Gastroesophageal sphincter (tissue), 3 donors: ENCODE results near the gene FREY1.

Source experiments
- POLR2A ChIP-seq, 2 donors: fragments of 450-650 bp; IDR thresholded peaks; one replicate each; pipeline ENCODE4 v1.6.1; 2017; ENCODE audit warnings: antibody characterized with exemption in 2 of 2, mild to moderate bottlenecking in 2 of 2, moderate library complexity in 1 of 2
- POLR2AphosphoS5 ChIP-seq: sonication (generic); formaldehyde crosslinking; IDR thresholded peaks from one replicate; pipeline ENCODE4 v1.6.1; 2017; ENCODE audit warnings: antibody characterized with exemption
- TF ChIP-seq, protein P1 (sequence below), 4 experiments: fragments of 200-600 bp in 2 of 4; fragments of 450-650 bp in 2 of 4; sonication (generic) in 1 of 4; IDR thresholded peaks; one replicate each; pipeline ENCODE4 v1.5.1; 2017 to 2019; ENCODE audit warnings: antibody characterized with exemption in 4 of 4, mild to moderate bottlenecking in 2 of 4, moderate library complexity in 2 of 4

- TF ChIP-seq POLR2AphosphoS5 (no peak), POLR2A (IDR thresholded peaks at IDR 0.05) (no peak)
- TF ChIP-seq, protein P1, sequence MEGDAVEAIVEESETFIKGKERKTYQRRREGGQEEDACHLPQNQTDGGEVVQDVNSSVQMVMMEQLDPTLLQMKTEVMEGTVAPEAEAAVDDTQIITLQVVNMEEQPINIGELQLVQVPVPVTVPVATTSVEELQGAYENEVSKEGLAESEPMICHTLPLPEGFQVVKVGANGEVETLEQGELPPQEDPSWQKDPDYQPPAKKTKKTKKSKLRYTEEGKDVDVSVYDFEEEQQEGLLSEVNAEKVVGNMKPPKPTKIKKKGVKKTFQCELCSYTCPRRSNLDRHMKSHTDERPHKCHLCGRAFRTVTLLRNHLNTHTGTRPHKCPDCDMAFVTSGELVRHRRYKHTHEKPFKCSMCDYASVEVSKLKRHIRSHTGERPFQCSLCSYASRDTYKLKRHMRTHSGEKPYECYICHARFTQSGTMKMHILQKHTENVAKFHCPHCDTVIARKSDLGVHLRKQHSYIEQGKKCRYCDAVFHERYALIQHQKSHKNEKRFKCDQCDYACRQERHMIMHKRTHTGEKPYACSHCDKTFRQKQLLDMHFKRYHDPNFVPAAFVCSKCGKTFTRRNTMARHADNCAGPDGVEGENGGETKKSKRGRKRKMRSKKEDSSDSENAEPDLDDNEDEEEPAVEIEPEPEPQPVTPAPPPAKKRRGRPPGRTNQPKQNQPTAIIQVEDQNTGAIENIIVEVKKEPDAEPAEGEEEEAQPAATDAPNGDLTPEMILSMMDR (IDR thresholded peaks at IDR 0.05) = no peak
These were observed 12.0 kb upstream of the FREY1 start for GRCh38 chr11:45918962-45919675.
